BLaER1 (cell line): ENCODE data around the gene BBS2.
A peak's percentile ranks its signal among the peaks of the same experiment; 100 is the strongest.

Source experiments
- H3K27ac ChIP-seq: shearing (Covaris generic); formaldehyde crosslinking; 2 replicates; pipeline ENCODE4 v1.8.1; 2022
- H3K27me3 ChIP-seq: shearing (Covaris generic); formaldehyde crosslinking; 2 replicates; pipeline ENCODE4 v1.8.1; 2022
- H3K36me3 ChIP-seq: shearing (Covaris generic); formaldehyde crosslinking; 2 replicates; pipeline ENCODE4 v1.8.1; 2022
- H3K4me1 ChIP-seq: shearing (Covaris generic); formaldehyde crosslinking; 2 replicates; pipeline ENCODE4 v1.8.1; 2022
- H3K4me2 ChIP-seq: shearing (Covaris generic); formaldehyde crosslinking; 2 replicates; pipeline ENCODE4 v1.8.1; 2022
- H3K4me3 ChIP-seq: shearing (Covaris generic); formaldehyde crosslinking; 2 replicates; pipeline ENCODE4 v1.8.1; 2022
- H3K9ac ChIP-seq: shearing (Covaris generic); formaldehyde crosslinking; 2 replicates; pipeline ENCODE4 v1.8.1; 2022
- H3K9me3 ChIP-seq: shearing (Covaris generic); formaldehyde crosslinking; 2 replicates; pipeline ENCODE4 v1.8.1; 2022
- H4K20me1 ChIP-seq: shearing (Covaris generic); formaldehyde crosslinking; 2 replicates; pipeline ENCODE4 v1.8.1; 2022
- Cebpa-rat ChIP-seq: shearing (Covaris generic); IDR thresholded peaks from 2 replicates; pipeline ENCODE4 v1.8.1; 2022

BBS2 gene

DNA sequence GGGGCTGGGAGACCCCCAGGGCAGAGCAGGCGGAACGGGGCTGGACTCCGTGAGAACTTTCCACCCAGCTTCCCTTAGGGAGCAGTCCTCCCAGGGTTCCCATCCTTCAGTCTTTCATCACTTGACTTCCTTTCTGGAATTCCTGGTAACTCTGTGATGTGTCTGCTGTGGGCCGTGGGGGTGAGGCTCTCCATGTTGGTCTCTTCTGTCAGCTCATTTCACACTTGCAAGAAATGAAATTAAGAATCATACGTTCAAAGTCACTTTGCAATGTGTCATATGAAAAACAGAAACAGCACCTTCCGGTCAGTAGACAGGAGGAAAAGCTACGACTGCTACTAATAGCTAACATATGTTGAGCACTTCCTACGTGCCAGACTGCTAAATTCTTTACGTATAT, 5.4 kb upstream of the BBS2 start:
- H3K4me2 ChIP-seq = no peak overlapping the region
- no peak overlapping the region for H3K27ac ChIP-seq
- H3K4me3 ChIP-seq = no peak overlapping the region
- H3K27me3 ChIP-seq = no peaks in the 10 kb centered on the region
- H3K9ac ChIP-seq = no peak overlapping the region
- H4K20me1 ChIP-seq = no peaks in the 10 kb centered on the region
- peaks cover 6% of the 10 kb centered on the region for H3K4me1 ChIP-seq
- no peak for TF ChIP-seq Cebpa-rat
- no peaks in the 10 kb centered on the region for H3K36me3 ChIP-seq
- H3K9me3 ChIP-seq = no peaks in the 10 kb centered on the region

DNA sequence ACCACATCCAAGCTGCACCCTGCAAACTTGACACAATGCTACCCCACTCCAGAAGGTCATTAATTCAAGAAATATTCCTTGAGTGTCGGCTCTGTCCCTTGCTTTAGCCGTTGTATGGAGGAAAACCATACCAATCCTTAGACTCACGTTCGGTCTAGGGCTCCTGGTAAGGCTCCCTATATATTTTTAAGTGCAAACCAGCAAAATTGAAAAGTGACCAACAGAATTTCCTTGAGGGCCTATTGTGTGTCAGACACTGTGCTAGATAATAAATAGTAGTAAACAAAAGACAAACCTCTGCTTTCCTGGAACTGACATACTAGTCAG, 390 bp upstream of the BBS2 start:
- Histone ChIP-seq H3K9me3 (no peaks in the 10 kb centered on the region), H3K36me3 (no peaks in the 10 kb centered on the region), H4K20me1 (peaks cover 34% of the 10 kb centered on the region), H3K4me1 (peaks cover 16% of the 10 kb centered on the region), H3K27ac (no peak overlapping the region), H3K27me3 (no peaks in the 10 kb centered on the region), H3K4me2 (peak overlapping the region; percentile 93), H3K9ac (peak overlapping the region; percentile 72; the same call in 1 of the 2 replicates), H3K4me3 (peak overlapping the region; percentile 91)
- TF ChIP-seq Cebpa-rat = no peak

DNA sequence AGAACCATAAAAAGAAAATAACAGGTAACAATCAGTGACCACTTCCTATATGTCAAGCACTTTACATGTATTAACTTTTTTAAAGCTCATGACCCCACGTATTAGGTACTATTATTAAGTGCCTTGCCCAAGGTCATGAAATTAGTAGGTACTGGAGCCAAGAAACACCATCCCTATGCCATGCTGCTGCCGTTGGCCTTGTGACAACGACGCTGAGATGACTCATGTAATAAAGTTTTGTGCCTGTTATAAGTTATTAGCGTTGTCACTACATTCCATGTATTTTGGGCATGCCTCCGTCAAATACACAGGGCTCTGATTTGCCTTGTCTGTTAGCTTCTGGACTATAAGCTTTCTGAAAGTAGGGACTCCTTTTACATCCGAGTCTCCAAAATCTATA, 1.4 kb downstream of the BBS2 start:
- H3K9ac ChIP-seq = no peak overlapping the region
- H3K4me3 ChIP-seq = no peak overlapping the region

DNA sequence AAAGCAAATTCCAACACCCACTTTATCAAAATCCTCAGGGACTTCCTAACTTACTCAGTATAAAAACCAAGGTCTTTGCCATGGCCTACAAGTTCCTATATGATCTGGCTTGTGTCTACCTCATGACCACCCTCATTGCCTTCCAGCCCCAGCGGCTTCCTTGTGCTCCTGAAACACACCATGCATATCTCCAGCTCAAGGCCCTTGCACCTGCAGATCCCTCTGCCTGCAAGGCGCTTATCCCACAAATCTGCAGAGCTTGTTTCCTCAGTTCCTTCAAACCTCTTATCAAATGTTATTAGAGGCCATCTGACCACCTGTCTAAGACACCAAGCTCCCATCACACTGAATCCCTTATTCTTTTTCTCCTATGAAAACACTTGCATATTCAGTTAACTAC, 2.6 kb downstream of the BBS2 start:
- no peak overlapping the region for H3K9ac ChIP-seq
- H3K27me3 ChIP-seq = no peaks in the 10 kb centered on the region
- no peak overlapping the region for H3K4me3 ChIP-seq
- no peak for TF ChIP-seq Cebpa-rat
- H3K36me3 ChIP-seq = peaks cover under 1% of the 10 kb centered on the region; the same call in 1 of the 2 replicates
- H3K4me2 ChIP-seq = no peak overlapping the region
- no peaks in the 10 kb centered on the region for H3K9me3 ChIP-seq
- H3K27ac ChIP-seq = no peak overlapping the region
- peaks cover 43% of the 10 kb centered on the region for H4K20me1 ChIP-seq
- peaks cover 23% of the 10 kb centered on the region for H3K4me1 ChIP-seq

More for the DNA sequence above, 1.4 kb downstream of the BBS2 start:
- Histone ChIP-seq H3K27ac (no peak overlapping the region), H3K4me1 (peaks cover 16% of the 10 kb centered on the region), H4K20me1 (peaks cover 43% of the 10 kb centered on the region), H3K9me3 (no peaks in the 10 kb centered on the region), H3K4me2 (no peak overlapping the region), H3K27me3 (no peaks in the 10 kb centered on the region), H3K36me3 (no peaks in the 10 kb centered on the region)
- TF ChIP-seq Cebpa-rat = no peak

DNA sequence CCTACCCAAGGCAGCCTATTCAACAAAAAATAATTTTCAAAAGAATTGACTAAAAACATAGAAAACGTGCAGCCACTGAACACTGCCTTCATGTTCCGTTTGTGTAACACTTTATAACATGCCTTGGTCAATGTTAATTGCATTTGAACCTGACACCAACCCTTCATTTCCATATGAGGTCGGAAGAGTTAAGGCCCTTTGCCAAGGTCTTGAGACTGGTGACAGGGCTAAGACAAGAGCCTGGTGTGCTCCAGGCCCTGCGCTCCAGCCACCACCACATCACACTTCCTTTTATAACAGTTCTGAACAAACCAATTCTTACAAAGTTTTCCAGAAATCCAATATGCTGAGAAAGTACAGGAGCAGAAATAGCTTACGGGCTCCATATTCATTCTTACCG, 4.2 kb downstream of the BBS2 start:
- Histone ChIP-seq H3K36me3 (peaks cover 13% of the 10 kb centered on the region), H3K9ac (no peak overlapping the region), H3K27me3 (no peaks in the 10 kb centered on the region), H3K4me1 (peaks cover 21% of the 10 kb centered on the region), H3K4me3 (no peak overlapping the region), H3K27ac (no peak overlapping the region), H4K20me1 (peaks cover 43% of the 10 kb centered on the region), H3K9me3 (no peaks in the 10 kb centered on the region), H3K4me2 (no peak overlapping the region)
- no peak for TF ChIP-seq Cebpa-rat

DNA sequence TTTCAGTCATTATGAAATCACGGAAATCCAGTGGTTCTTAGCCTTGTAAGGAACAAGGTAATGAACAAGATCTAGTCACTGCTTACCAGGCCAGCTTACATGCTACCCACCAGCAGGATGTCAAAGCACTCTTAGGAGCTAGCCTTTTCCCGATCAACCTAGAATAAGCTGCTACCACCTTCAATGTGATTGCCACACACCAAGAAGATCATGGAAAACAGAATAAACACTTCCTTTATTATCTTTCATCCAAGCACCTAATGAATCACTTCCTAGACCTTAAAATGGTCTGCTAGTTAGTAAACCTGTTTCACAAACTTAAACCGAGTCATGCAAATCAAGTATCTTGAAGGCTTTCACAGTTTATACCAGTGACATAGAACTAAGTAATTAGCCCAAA, 5.0 kb downstream of the BBS2 start:
- H3K27ac ChIP-seq = no peak overlapping the region
- H3K36me3 ChIP-seq = peaks cover 22% of the 10 kb centered on the region
- peaks cover 14% of the 10 kb centered on the region for H3K4me1 ChIP-seq
- no peaks in the 10 kb centered on the region for H3K27me3 ChIP-seq
- H3K4me2 ChIP-seq = no peak overlapping the region
- no peak overlapping the region for H3K9ac ChIP-seq
- H3K4me3 ChIP-seq = no peak overlapping the region
- H4K20me1 ChIP-seq = peaks cover 43% of the 10 kb centered on the region
- TF ChIP-seq Cebpa-rat = no peak
- no peaks in the 10 kb centered on the region for H3K9me3 ChIP-seq

DNA sequence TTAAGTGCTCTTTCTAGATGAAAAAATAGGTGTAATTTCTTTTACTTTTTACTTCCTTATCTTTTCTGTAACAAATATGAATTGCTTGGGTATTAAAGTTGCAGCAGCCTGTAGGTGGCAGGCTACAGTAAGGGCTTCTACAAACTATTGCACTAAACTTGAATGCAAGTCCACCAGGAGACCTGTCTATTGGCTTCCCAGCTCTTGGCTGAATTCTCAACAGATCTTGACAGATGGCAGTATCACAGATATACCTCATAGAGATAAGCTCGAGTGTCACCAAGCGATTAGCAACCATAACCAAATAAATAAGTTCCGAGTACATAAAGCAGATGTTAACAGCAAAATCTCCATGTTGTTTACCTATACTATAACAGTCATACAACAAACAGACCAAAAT, 5.9 kb downstream of the BBS2 start:
- Histone ChIP-seq H3K4me1 (peaks cover 10% of the 10 kb centered on the region), H3K27ac (no peak overlapping the region), H3K4me2 (no peak overlapping the region)

DNA sequence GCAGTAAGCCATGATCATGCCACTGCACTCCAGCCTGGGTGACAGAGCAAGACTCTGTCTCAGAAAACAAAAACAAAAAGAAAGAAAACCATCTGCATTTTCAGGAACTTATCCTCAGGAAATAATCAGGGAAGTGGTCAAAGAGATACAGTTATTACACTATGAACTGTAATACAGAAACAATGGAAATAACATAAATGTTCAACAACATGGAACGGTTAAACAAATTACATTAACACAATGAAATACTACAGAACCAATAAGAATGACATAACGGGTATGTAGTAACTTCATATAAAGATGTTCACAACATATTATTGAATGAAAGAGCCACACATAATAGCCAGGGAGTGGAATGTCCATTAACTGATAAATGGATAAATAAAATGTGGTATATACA, 6.7 kb downstream of the BBS2 start:
- peaks cover 38% of the 10 kb centered on the region for H4K20me1 ChIP-seq
- H3K4me2 ChIP-seq = peak overlapping the region; percentile 25; the same call in 1 of the 2 replicates
- H3K36me3 ChIP-seq = peaks cover 35% of the 10 kb centered on the region
- no peaks in the 10 kb centered on the region for H3K9me3 ChIP-seq
- H3K4me3 ChIP-seq = no peak overlapping the region
- H3K27me3 ChIP-seq = no peaks in the 10 kb centered on the region
- TF ChIP-seq Cebpa-rat = no peak
- no peak overlapping the region for H3K9ac ChIP-seq
- H3K27ac ChIP-seq = no peak overlapping the region
- peaks cover 7% of the 10 kb centered on the region; the same call in 1 of the 2 replicates for H3K4me1 ChIP-seq

More for the DNA sequence above, 5.9 kb downstream of the BBS2 start:
- Histone ChIP-seq H3K9ac (no peak overlapping the region), H3K27me3 (no peaks in the 10 kb centered on the region), H3K36me3 (peaks cover 29% of the 10 kb centered on the region), H3K4me3 (no peak overlapping the region), H3K9me3 (no peaks in the 10 kb centered on the region), H4K20me1 (peaks cover 43% of the 10 kb centered on the region)
- no peak for TF ChIP-seq Cebpa-rat

DNA sequence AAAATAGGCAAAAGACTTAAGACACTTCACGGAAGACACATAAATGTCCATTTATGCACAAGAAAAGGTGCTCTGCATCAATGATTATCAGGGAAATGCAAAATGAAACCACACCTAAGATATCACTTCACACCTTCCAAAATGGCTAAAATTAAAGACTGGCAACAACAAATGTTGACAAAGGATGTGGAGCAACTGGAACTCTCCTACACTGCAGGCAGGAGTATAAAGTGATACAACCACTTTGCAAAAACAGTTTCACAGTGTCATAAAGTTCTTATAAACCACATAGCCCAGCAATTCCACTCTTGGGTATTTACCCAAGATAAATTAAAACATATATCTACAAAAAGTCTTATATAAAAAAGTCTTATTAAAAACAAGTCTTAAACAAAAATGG, 7.8 kb downstream of the BBS2 start:
- Histone ChIP-seq H3K27me3 (no peaks in the 10 kb centered on the region), H3K27ac (no peak overlapping the region), H3K9ac (no peak overlapping the region), H3K9me3 (no peaks in the 10 kb centered on the region), H3K36me3 (peaks cover 35% of the 10 kb centered on the region), H3K4me2 (no peak overlapping the region), H3K4me1 (peaks cover 7% of the 10 kb centered on the region; the same call in 1 of the 2 replicates), H4K20me1 (peaks cover 28% of the 10 kb centered on the region), H3K4me3 (no peak overlapping the region)
- TF ChIP-seq Cebpa-rat = no peak

DNA sequence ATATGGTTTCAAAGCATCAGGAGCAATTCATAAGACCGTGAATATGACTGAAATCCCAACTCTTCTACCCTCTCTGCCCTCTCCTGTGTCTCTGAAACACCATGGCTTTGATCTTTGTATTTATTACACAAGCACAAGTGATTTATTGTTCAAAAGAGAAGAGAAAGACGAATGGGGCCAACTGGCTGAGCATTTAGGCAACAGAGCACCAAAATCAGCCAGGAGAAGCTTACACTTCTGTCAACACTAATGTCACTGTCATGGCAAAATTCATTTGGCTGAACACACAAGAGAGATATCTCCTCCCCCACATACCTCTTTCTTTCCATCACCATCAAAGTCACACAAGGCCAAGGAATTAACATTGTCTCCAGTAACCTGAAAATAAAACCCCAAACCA, 9.3 kb downstream of the BBS2 start:
- Histone ChIP-seq H3K4me2 (no peak overlapping the region), H3K27ac (no peak overlapping the region)

DNA sequence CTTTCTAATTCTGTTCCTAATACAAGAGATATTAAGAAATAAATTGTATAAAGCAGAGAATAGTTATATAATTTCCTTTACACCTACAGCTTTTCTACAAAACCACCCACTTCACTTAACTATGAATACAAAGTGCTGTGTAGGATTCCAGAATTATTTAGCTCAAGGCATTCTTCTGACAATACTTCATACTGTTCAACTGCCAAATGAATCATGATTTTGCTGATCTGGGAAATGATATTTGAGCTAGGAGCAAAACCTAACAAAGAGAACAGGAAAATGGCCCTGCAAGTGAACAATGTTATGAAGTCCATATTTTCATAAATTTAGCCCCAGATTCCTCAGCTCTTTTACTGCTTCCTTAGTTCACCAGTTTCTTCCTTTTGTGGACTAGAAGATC, 12.9 kb downstream of the BBS2 start:
- H3K4me3 ChIP-seq = no peak overlapping the region
- H3K9me3 ChIP-seq = no peaks in the 10 kb centered on the region
- H3K27me3 ChIP-seq = no peaks in the 10 kb centered on the region
- no peaks in the 10 kb centered on the region for H3K4me1 ChIP-seq
- no peak for TF ChIP-seq Cebpa-rat
- H3K4me2 ChIP-seq = no peak overlapping the region
- H3K27ac ChIP-seq = no peak overlapping the region
- peaks cover 59% of the 10 kb centered on the region for H3K36me3 ChIP-seq
- H3K9ac ChIP-seq = no peak overlapping the region
- H4K20me1 ChIP-seq = no peaks in the 10 kb centered on the region

More for the DNA sequence above, 9.3 kb downstream of the BBS2 start:
- H3K9me3 ChIP-seq = no peaks in the 10 kb centered on the region
- H4K20me1 ChIP-seq = peaks cover 13% of the 10 kb centered on the region; the same call in 1 of the 2 replicates
- peaks cover 41% of the 10 kb centered on the region for H3K36me3 ChIP-seq
- H3K9ac ChIP-seq = no peak overlapping the region
- peaks cover 7% of the 10 kb centered on the region; the same call in 1 of the 2 replicates for H3K4me1 ChIP-seq
- no peak for TF ChIP-seq Cebpa-rat
- H3K27me3 ChIP-seq = no peaks in the 10 kb centered on the region
- no peak overlapping the region for H3K4me3 ChIP-seq
